Activated CD8-positive, alpha-beta memory T cell treated with anti-CD3 and anti-CD28 coated beads, Interleukin-2, amount 50 U/mL, for 24 hours (primary cell): ENCODE results near the gene RIMBP2.

Experiments
- DNase-seq: peaks from one replicate; pipeline ENCODE4 v3.0.0-alpha.2; 2020; ENCODE audit errors: extremely low read depth

Gene RIMBP2

DNA sequence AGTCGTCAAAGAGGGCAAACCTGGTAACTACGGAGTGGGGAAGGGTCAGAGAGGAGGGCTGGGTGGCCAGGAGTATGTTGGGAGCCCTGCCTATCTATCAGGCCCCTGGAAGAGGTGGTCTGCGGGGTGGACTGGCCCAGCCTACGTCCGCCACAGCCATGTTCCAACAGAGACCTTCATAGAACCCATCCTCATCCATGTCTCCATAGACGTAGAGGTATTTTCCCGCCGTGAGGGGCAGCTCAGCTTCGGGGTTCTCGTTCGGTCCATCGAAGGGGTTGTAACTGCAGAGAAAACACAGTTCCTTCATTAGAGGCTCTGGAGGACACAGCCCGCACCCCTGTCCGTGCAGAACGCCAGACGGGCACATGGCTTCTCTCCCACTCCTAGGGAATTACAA is 271.1 kb downstream of the RIMBP2 start:
- no peak for DNase-seq

DNA sequence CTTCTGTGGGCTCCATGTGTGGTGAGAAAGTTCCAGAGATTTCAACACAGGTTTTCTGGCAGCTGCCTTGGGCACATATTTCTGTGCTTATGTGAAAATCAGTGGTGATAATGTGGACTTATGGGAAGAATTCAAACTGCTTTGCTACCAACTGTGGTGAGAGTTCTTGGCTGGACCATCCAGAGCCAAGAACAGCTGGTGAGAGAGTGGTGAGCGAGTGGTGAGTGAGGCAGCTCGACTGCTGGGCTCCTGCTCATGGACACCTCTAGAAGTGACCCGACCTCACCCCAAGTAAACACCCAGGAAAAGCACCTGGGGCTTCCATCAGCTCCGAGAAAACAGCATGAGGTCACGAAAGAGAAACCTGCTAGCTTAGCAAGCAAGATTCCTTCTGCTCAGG is 272.0 kb downstream of the RIMBP2 start:
- DNase-seq: no peak

GRCh38 chr12:130441771-130442760 is 274.0 kb downstream of the RIMBP2 start:
- DNase-seq: no peak

GRCh38 chr12:130440411-130441080 is 275.6 kb downstream of the RIMBP2 start:
- no peak for DNase-seq

DNA sequence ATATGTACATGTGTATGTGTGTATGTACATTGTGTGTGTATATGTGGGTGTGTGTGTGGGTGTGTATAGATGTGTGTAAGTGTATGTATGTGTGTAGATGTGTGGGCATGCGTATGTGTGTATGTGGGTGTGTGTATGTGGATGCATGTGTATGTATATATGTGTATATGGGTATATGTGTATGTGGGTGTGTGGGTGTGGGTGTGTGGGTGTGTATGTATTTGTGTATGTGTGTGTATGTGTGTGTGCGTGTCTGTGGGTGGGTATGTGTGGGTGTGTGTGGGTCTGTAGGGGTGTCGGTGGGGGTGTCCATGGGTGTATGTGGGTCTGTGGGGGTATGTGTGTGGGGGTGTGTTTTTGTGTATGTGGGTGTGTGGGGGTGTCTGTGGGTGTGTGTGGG is 276.8 kb downstream of the RIMBP2 start:
- DNase-seq: no peak

DNA sequence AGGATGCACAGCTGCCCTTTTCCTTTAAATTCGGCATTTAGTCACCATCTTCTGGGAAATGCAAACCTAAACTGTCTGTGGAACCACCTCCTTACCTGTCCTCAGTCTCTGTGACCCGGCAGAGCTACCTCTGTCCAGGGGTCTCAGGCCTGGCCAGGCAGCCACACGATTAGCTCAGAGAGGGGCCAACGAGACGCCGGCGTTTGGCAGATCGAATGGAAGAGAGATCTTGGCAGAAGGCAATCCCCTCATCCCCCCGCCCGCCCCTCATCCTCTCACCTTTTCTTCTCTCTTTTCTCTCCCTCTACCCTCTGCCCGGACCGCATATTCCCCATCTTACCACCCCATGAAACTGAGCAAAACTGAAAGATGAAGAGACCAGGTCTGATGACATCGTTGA is 277.4 kb downstream of the RIMBP2 start:
- no peak for DNase-seq

GRCh38 chr12:130438243-130438620 is 277.9 kb downstream of the RIMBP2 start:
- DNase-seq: no peak

DNA sequence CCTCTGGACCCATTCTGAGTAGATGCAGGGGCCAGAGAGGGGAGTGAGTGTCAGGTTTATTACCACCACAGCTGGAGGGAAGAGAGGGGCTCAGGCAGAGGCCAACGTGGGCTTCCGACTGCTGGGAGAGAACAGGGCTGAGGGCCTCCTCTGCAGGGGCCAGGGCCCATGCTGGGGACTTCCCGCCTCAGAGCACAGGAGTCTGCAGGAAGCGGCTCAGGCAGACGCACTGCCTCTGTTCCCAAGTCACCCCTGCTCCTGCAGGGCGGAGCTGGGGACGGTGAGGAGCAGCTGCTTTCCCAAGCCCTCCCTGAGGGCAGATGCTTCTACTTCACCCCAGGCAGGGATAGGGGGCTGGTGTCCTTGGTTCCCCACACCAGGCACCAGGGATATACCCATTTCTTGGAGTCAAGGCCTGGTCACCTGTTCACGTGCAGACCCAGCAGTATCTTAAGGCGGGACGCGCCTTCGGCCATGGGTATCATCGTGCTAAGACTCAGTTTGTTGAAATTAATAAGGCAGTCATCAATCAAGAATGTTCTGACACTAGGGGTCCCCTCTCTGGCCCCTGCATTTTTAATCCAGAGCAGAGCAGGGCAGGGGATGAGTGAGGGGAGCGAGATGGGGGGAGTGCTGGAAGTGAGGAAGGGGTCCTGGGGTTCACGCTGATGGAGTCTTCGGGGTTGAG is 278.4 kb downstream of the RIMBP2 start:
- DNase-seq: no peak

GRCh38 chr12:130436741-130437501 is 279.2 kb downstream of the RIMBP2 start:
- no peak for DNase-seq

- no peak for DNase-seq
These were observed 280.3 kb downstream of the RIMBP2 start for GRCh38 chr12:130435826-130436225.

GRCh38 chr12:130435331-130435730 is 280.8 kb downstream of the RIMBP2 start:
- no peak for DNase-seq

- DNase-seq: no peak
These were observed 281.5 kb downstream of the RIMBP2 start for GRCh38 chr12:130434560-130434959.

DNA sequence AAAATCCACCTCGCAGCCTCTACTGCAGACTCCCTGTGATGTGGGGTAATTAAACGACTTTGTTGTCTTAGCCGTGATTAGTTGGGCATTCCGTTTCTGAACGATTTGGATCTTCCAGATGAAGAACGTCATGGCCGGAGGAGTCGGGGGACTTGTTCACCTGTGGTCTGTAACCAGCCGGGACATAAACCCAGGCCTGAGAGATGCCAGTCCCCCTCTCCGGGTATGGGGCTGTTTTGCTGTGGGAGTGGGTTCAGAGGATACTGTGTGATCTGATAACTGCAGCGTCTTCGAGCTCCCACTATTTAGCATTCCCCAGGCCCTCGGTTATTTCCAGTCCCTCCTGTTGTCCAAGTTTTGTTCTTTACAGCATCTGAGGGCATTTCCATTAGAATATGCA is 282.3 kb downstream of the RIMBP2 start:
- no peak for DNase-seq

- DNase-seq: no peak
These were observed 282.7 kb downstream of the RIMBP2 start for GRCh38 chr12:130433411-130433810.

DNA sequence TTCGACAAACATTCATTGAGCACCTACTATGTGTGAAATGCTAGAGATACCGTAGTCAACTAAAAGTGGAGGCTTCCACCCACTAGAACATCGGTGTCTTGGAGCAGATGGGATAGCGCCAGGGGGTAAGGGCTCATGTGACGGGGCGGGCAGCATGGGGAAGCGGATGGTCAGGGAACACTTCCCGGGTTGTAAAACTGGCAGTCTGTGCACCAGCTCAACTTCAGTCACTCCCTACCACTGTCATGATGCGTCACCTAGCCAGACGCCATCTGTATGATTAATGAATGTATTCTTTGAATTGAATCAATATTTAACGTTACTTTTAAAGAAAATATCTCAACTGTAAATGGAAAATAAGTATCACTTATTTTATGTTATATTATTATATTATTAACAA is 284.9 kb downstream of the RIMBP2 start:
- no peak for DNase-seq

GRCh38 chr12:130429656-130430505 is 286.2 kb downstream of the RIMBP2 start:
- no peak for DNase-seq

DNA sequence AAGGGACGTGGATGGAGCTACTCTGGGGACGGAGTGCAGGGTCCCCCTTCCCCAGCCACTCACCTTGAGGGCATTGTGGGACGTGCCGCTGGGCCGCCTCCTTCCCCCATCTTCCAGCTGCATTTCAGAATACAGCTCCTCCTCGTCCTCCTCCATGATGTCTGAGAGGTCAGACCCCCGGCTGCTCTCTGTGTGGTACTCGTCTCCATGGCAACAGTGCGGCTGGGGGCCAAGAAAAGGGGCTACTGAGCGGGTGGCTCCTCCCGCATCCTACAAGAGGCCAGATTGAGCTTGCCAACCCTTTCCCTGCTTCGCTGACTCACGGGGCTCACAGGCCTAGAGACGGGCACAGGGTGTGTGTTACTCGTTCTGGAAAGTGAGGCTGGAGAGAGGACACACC is 288.0 kb downstream of the RIMBP2 start:
- DNase-seq: no peak

- no peak for DNase-seq
These were observed 288.7 kb downstream of the RIMBP2 start for GRCh38 chr12:130427381-130427887.

DNA sequence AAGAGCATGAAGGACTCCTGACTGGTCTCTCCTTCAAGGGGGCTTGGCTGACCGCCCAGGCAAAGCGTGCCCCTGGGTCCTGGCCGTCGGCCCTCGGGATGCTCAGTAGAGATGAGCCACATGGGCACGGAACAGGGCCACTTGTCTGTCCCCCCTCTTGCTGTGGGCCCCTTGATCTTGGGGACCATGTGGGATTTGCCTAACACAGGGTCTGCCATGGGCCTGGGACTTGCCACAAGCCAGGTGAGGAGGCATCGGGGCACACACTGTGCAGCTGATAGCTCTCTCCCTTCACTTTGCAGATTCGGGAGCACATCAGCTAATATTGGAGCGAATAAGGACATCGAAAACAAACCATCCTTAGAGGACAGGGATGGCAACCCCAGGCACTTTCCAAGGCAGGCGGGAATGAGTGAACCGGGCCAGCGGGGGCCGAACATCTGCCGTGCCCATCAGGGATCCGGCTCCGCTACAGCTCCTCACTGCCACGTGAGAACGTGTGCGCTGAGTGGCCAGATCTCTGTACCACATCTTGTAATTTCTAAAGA is 290.3 kb downstream of the RIMBP2 start:
- no peak for DNase-seq
